ENCODE results near the gene TEPSIN. TPM values are rescaled to one million over a fixed set of nuclear protein-coding genes. Genes with fewer than 3 reads are reported as not detected.

TEPSIN gene
- total and polyA plus RNA-seq, 4 donors = 20.7 to 48.7 (median 31.1) TPM

- WGBS, 2 donors = 92 to 94% methylated on average over 11 of the region's 11 CpGs
- no peak for DNase-seq
Measured at GRCh38 chr17:81187120-81187519, 51.7 kb downstream of the TEPSIN start.

DNA sequence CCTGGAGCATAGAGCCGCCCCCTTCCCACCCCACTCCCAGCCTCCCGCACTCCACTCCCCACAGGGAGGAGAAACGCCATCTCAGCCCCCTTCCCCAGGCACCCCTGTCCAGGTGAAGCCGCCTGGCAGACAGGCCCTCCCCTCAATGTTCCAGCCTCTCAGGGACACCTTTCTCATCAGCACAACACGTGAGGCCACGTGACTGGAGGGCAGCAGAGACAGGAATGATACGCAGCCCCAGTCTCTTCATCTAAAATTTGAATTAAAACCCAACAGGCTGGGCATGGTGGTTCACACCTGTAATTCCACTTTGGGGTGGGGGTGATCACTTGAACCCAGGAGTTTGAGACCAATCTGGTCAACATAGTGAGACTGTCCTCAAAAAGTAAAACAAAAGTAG is 52.7 kb downstream of the TEPSIN start:
- H3K4me3 ChIP-seq = no peak overlapping the region
- no peak overlapping the region for H3K27ac ChIP-seq (ENCODE audit: low read depth in 1 of 2, low read length in 1 of 2)
- no peaks in the 10 kb centered on the region for H3K4me1 ChIP-seq (ENCODE audit: control insufficient read depth in 5 of 5, insufficient read depth in 5 of 5, low read length in 5 of 5)
- peaks cover 0 to 12% (median 0%) of the 10 kb centered on the region in 4 donors for H3K36me3 ChIP-seq (ENCODE audit: control insufficient read depth in 4 of 4, insufficient read depth in 4 of 4, low read length in 4 of 4)
- 87 to 95% methylated on average over 7 of the region's 7 CpGs for WGBS, 2 donors
- peaks cover 0 to 4% (median 0%) of the 10 kb centered on the region in 3 donors for H3K27me3 ChIP-seq (ENCODE audit: control insufficient read depth in 3 of 3, insufficient read depth in 3 of 3, low read length in 2 of 3)
- H3K9ac ChIP-seq (ENCODE audit: insufficient read depth in 1 of 2, low read length in 2 of 2) = no peak overlapping the region
- H3K9me3 ChIP-seq (ENCODE audit: control insufficient read depth in 4 of 4, insufficient read depth in 3 of 4, low read length in 3 of 4) = no peaks in the 10 kb centered on the region
- TF ChIP-seq, protein P1, sequence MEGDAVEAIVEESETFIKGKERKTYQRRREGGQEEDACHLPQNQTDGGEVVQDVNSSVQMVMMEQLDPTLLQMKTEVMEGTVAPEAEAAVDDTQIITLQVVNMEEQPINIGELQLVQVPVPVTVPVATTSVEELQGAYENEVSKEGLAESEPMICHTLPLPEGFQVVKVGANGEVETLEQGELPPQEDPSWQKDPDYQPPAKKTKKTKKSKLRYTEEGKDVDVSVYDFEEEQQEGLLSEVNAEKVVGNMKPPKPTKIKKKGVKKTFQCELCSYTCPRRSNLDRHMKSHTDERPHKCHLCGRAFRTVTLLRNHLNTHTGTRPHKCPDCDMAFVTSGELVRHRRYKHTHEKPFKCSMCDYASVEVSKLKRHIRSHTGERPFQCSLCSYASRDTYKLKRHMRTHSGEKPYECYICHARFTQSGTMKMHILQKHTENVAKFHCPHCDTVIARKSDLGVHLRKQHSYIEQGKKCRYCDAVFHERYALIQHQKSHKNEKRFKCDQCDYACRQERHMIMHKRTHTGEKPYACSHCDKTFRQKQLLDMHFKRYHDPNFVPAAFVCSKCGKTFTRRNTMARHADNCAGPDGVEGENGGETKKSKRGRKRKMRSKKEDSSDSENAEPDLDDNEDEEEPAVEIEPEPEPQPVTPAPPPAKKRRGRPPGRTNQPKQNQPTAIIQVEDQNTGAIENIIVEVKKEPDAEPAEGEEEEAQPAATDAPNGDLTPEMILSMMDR (IDR thresholded peaks at IDR 0.05; ENCODE audit: control extremely low read depth, extremely low read depth) = no peak
- DNase-seq (no peak), ATAC-seq (ENCODE audit: insufficient read depth, low FRiP score) (no peak)

More at GRCh38 chr17:81187120-81187519, 51.7 kb downstream of the TEPSIN start:
- Histone ChIP-seq H3K9me3 (ENCODE audit: control insufficient read depth in 4 of 4, insufficient read depth in 3 of 4, low read length in 3 of 4) (no peaks in the 10 kb centered on the region), H3K27ac (ENCODE audit: low read depth in 1 of 2, low read length in 1 of 2) (no peak overlapping the region), H3K27me3 (ENCODE audit: control insufficient read depth in 3 of 3, insufficient read depth in 3 of 3, low read length in 2 of 3) (no peaks in the 10 kb centered on the region), H3K9ac (ENCODE audit: insufficient read depth in 1 of 2, low read length in 2 of 2) (no peak overlapping the region), H3K4me1 (ENCODE audit: control insufficient read depth in 5 of 5, insufficient read depth in 5 of 5, low read length in 5 of 5) (no peaks in the 10 kb centered on the region), H3K36me3 (ENCODE audit: control insufficient read depth in 4 of 4, insufficient read depth in 4 of 4, low read length in 4 of 4) (peaks cover 0 to 15% (median 0%) of the 10 kb centered on the region in 4 donors), H3K4me3 (no peak overlapping the region)
- ATAC-seq (ENCODE audit: insufficient read depth, low FRiP score) = no peak
- TF ChIP-seq, protein P1 (IDR thresholded peaks at IDR 0.05; ENCODE audit: control extremely low read depth, extremely low read depth) = no peak

DNA sequence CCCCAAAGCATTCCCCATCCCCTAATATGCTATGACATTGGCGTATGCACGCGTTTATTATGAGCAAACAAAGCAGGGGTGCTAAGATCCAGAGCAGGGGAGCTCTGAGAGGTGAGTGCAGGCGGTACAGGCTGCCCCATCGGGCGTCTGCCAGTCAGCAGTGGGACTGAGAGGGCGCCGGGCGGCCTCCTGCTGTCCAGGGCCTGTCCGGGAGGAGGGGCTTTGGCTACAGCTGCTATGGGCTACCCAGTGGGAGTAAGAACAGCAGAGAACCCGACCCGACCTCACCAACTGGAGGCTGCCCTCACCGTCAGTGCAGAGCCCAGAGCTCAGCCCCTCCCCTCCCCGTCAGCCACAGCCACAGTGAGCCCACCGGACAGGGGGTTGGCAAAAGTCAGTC is 54.3 kb downstream of the TEPSIN start:
- TF ChIP-seq, protein P1 (IDR thresholded peaks at IDR 0.05; ENCODE audit: control extremely low read depth, extremely low read depth) = no peak
- peaks cover 0 to 5% (median 0%) of the 10 kb centered on the region in 4 donors for H3K36me3 ChIP-seq (ENCODE audit: control insufficient read depth in 4 of 4, insufficient read depth in 4 of 4, low read length in 4 of 4)
- no peaks in the 10 kb centered on the region for H3K4me1 ChIP-seq (ENCODE audit: control insufficient read depth in 5 of 5, insufficient read depth in 5 of 5, low read length in 5 of 5)
- H3K9me3 ChIP-seq (ENCODE audit: control insufficient read depth in 4 of 4, insufficient read depth in 3 of 4, low read length in 3 of 4) = no peaks in the 10 kb centered on the region
- no peak overlapping the region for H3K9ac ChIP-seq (ENCODE audit: insufficient read depth in 1 of 2, low read length in 2 of 2)
- DNase-seq (no peak), ATAC-seq (ENCODE audit: insufficient read depth, low FRiP score) (no peak)
- 33 to 48% methylated on average over 15 of the region's 15 CpGs for WGBS, 2 donors
- no peak overlapping the region for H3K27ac ChIP-seq (ENCODE audit: low read depth in 1 of 2, low read length in 1 of 2)
- H3K27me3 ChIP-seq (ENCODE audit: control insufficient read depth in 3 of 3, insufficient read depth in 3 of 3, low read length in 2 of 3) = peaks cover 0 to 4% (median 0%) of the 10 kb centered on the region in 3 donors
- H3K4me3 ChIP-seq = no peak overlapping the region

- Histone ChIP-seq H3K36me3 (ENCODE audit: control insufficient read depth in 4 of 4, insufficient read depth in 4 of 4, low read length in 4 of 4) (no peaks in the 10 kb centered on the region), H3K4me1 (ENCODE audit: control insufficient read depth in 5 of 5, insufficient read depth in 5 of 5, low read length in 5 of 5) (no peaks in the 10 kb centered on the region), H3K27me3 (ENCODE audit: control insufficient read depth in 3 of 3, insufficient read depth in 3 of 3, low read length in 2 of 3) (peaks cover 0 to 4% (median 0%) of the 10 kb centered on the region in 3 donors), H3K9me3 (ENCODE audit: control insufficient read depth in 4 of 4, insufficient read depth in 3 of 4, low read length in 3 of 4) (no peaks in the 10 kb centered on the region), H3K27ac (ENCODE audit: low read depth in 1 of 2, low read length in 1 of 2) (no peak overlapping the region), H3K9ac (ENCODE audit: insufficient read depth in 1 of 2, low read length in 2 of 2) (no peak overlapping the region), H3K4me3 (no peak overlapping the region)
- ATAC-seq (ENCODE audit: insufficient read depth, low FRiP score) = no peak
- TF ChIP-seq, protein P1 (IDR thresholded peaks at IDR 0.05; ENCODE audit: control extremely low read depth, extremely low read depth) = no peak
- no peak for DNase-seq
- 92 to 94% methylated on average over 11 of the region's 11 CpGs for WGBS, 2 donors
Measured at GRCh38 chr17:81183807-81184206, 55.0 kb downstream of the TEPSIN start.
